Measurements from ENCODE around the gene KCNT1.
"Not testable (repeated sequence)": the region's sequence is repeated elsewhere in the genome, so short reads cannot be mapped to it uniquely, and the experiment has no call there.

Gene KCNT1

DNA sequence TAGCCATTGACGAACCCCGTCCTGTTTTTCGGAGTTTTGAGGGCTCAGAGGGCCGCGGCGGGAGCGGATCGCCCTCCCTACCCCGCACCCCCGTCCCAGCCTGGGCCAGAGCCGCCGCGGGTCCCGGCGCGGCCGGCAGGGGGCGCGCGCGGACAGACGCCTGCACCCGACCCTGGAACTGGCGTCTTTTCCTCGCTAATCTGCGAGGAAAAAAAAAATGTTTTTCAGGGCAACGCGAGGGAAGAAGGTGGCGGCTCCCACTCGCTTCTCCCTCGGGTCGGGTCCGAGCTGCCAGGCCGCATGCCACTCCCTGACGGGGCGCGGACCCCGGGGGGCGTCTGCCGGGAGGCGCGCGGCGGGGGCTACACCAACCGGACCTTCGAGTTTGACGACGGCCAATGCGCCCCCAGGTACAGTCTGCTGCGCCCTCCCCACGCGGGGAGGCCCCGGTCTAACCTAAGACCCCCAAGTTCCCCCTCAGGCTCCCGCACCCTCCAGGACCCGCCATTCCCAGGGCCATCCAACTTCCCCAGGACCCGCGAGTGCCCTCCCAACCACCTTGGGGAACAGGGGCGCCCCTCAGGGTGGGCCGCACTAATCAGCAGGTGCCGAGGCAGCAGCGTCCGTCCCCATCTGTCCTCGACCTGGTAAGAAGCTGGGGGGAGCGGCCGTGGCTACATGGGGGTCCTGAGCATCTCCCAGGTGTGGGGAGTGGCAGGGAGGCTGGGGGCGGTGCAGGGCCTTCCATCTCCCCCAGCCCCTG lies at the start of gene KCNT1:
Gene KCNT1 (plus strand): TSS at position 227 of the 763 bp plus-strand sequence. CDS start 74 bp downstream, at position 301.
- peak; percentile 19 to 41 for DNase-seq

DNA sequence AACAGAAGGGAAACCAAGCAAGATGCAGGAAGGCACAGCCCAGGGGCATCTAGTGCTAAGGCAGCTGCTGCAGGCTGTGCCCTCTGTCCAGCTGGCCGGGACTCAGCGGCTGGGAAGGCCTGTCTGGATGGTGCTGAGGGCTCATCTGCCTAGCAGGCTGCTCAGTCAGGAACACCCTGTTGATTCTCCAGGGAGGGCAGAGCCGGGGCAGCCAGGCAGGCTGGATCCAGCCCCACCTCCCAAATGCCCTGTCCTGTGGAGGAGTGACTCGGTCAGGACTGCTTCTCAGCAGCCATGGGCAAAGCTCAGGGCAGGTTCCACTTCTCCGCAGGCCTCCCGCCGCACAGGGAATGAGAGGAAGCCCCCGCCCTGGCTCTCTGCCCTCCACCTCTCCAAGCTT lies 46.7 kb upstream of the KCNT1 start:
- no peak for DNase-seq

GRCh38 chr9:135657416-135657815 lies 44.6 kb upstream of the KCNT1 start:
- DNase-seq = no peak

- DNase-seq = no peak
These were observed 42.7 kb upstream of the KCNT1 start for GRCh38 chr9:135659252-135659651.

DNA sequence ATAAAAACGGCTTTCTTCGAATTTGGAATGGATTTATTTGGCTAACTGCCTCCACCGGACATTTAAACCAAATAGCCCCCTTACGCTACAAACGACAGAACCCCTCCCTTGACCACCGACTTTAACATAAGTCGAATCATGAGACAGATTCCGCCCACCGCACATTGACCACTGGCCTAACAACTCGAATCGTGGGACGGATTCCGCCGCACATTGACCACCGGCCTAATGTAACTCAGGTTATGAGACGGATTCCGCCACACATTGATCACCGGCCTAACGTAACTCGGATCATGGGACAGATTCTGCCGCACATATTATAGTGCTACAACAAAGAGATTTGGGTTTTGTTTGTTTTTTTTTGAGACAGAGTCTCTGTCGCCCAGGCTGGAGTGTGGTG lies 41.6 kb upstream of the KCNT1 start:
- DNase-seq = no peak

DNA sequence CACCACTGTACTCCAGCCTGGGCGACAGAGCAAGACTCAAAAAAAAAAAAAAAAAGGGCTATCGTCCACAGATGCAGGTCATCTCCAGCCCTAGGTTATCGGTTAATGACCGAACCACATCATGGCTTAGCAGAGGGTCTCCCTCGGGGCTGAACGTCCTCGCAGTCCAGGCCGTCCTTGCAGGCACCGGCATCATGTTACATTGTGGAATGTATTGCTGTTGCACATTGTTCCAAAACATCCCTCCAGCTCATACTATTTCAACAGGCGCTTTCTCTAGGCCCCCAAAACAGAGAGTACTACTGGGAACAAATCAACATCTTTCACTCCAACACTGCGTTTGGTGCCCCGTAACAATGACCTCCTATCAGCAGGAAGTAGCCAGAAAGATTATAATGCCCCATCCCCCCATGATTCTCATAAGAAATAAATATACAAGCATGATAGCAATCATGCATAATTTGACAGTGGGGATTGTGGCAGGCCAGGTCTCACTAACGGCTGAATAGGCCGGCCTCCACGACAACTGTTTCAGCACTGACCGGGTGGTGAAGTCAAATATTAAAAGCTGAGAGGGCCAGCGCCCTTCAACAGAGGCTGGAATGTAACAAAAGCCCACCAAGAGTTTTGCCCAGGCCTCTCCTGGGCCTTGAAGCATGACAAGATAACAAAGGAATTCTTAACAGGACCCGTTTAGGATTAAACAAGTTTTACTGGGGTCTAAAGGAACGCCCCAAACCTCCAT lies 40.0 kb upstream of the KCNT1 start:
- DNase-seq = no peak

- DNase-seq = no peak
These were observed 39.1 kb upstream of the KCNT1 start, which contains the start of gene LCN9 for GRCh38 chr9:135662758-135663450. Gene LCN9, plus strand, starts transcription at chr9:135663309. Its CDS starts 13 bp downstream, at chr9:135663322.

- no peak for DNase-seq
These were observed 38.6 kb upstream of the KCNT1 start for GRCh38 chr9:135663451-135663770.

- DNase-seq = no peak
These were observed 38.1 kb upstream of the KCNT1 start for GRCh38 chr9:135663857-135664256.

- DNase-seq = no peak
These were observed 37.7 kb upstream of the KCNT1 start for GRCh38 chr9:135664266-135664665.

DNA sequence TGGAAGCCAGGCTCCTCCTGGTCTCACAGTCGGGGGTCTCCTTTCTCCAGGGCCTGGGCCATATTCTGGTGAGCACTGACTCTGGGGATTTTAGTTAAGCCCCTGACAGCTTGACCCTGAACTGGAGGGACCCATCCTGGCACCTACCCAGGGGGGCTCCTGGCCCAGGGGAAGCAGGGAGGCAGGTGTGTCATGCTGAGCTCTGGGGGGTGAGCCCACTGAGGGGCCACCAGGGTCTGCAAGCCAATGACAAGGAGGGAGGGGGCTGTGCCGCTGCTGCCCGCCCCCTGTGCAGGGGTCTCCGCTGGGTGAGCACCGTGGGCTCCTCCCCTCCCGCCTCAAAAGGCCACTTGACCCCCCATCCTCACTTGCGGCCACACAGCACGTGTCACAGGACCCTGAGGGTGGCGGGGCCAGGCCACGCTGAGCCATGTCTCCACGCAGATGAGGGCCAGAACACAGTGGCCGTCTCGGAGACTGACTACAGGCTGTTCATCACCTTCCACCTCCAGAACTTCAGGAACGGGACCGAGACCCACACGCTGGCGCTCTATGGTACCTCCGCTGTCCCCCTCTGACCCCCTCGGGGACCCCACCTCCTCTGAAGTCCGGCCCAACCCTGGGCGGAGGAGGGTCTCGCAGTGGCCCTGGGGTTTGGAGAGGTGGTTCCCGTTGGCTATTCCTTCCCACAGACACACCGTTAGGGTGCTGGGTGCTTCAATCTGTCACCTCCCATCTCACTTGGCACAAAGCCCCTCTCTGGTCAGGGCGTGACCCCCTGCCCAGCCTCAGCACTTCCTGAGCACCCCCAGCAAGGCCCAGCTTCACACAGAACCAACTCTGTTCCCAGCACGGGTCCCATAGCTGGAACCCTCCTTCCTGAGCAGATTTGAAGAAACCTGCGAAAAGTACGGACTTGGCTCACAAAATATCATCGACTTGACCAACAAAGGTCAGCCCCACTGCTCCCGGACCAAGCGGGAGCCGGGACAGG lies 36.9 kb upstream of the KCNT1 start:
- no peak for DNase-seq

DNA sequence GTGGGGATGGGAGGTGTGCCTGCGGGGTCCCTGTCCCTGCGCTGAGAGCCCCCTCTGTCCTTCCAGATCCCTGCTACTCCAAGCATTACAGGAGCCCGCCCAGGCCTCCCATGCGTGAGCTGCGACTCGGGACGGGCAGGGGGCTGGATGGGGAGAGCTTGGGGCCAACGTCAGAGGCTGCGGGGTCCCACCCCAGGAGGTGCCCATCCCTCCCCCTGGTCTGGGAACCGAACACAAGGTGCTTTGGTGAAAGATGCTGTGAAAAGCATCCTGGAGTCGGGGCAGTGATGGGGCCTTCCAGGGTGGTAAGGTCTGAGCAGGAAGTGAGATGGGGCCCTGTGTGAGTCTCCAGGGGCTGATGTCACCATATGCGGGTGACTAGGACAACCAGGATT lies 36.2 kb upstream of the KCNT1 start:
- no peak for DNase-seq

- no peak for DNase-seq
These were observed 35.2 kb upstream of the KCNT1 start for GRCh38 chr9:135666534-135667462.

GRCh38 chr9:135667463-135668001 lies 34.5 kb upstream of the KCNT1 start:
- no peak for DNase-seq

- DNase-seq = not testable (repeated sequence)
These were observed 33.0 kb upstream of the KCNT1 start for GRCh38 chr9:135669018-135669417.

- no peak for DNase-seq
These were observed 32.2 kb upstream of the KCNT1 start for GRCh38 chr9:135669616-135670285.

DNA sequence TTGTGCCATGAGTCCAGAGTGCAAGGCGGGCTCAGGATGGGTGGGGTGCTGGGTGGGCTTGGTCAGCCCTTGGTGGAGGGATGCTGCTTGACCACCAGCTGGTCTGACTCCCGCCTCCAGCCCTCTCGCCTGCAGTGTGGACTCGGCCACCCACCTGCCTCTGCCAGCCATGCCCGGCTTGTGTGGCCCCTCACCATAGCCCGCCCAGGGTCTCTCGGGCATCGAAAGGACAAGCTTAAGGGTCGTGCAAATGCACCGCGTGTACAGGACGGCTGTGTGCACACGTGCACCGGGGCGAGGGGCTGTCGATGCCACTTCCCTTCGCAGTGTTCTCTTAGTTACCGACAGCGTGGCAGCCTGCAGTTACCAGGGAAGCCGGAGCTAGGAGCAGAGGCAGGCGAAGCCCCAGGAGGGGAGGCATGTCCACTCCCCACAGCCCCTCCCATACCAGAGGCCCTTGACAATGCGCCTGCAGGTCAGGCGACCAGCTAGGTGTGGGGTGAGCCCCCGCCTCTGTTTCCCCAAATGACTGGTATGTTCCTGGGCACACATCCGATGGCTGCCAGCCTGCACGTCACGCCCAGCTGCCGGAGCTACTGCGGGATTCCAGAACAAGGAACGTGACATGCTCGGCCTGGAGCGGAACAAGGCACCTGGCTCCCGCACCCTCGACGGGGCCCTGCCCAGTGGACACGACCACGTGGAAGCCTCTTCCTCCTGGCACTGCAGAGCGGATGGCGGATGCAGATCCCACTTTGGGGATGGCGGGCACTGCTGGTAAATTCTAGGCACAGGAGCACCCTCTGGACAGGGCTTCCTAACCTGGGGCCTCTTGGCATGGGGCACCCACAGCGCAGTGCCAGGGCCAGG lies 31.0 kb upstream of the KCNT1 start:
- DNase-seq = no peak

DNA sequence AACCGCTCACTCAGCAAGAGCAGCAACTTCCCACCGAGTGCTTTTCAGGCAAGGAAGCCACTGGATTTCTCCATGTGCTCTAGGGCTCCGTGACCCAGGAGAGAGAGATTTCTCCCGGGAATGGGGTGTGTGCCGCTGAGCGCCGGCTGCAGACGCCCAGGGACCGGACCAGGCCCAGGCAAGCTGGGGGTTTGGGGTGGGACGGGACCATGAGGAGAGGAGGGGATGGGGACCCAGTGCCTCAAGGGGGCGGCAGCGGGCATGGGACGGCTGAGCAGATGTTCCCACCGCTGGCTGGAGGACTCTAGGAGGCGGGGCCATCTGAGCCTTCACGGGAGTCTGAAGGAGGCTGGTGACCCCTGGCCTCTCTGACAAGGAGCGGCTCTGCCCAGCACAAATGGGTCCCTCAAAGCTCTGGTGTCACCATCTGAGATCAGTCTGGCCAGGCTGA lies 30.4 kb upstream of the KCNT1 start:
- no peak for DNase-seq

DNA sequence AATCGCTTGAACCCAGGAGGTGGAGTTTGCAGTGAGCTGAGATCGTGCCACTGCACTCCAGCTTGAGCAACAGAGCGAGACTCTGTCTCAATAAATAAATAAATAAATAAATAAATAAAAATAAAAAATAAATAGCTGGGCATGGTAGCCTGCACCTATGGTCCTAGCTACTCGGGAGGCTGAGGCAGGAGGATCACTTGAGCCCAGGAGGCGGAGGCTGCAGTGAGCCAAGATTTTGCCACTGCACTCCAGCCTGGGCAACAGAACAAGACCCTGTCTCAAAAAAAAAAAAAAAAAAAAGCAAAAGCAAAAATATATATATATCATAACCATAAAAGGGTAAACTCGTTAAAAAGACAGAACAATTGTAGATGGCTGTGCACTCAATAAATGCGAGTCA lies 29.2 kb upstream of the KCNT1 start:
- DNase-seq = not testable (repeated sequence)
